Peyer's patch (tissue), 4 donors: Measurements from ENCODE around the gene TMC3. TPM values are rescaled to one million over a fixed set of nuclear protein-coding genes. Genes with fewer than 3 reads are reported as not detected.

ENCODE experiments used
- DNase-seq, 3 donors: peaks; one replicate each; pipeline ENCODE4 v3.0.0-alpha.2; 2017 to 2019
- H3K27ac ChIP-seq, 4 donors: fragments of 200-600 bp; sonication (generic); one replicate each; pipeline ENCODE4 v1.5.1; 2016 to 2019
- H3K27me3 ChIP-seq, 2 donors: fragments of 200-600 bp; sonication (generic); one replicate each; pipeline ENCODE4 v1.5.1; 2019
- H3K36me3 ChIP-seq, 3 donors: fragments of 200-600 bp; sonication (generic); one replicate each; pipeline ENCODE4 v1.5.1; 2016 to 2019
- H3K4me1 ChIP-seq, 4 donors: fragments of 200-600 bp; sonication (generic); one replicate each; pipeline ENCODE4 v1.5.1; 2016 to 2019
- H3K4me3 ChIP-seq, 4 donors: fragments of 200-600 bp; sonication (generic); 1 replicate in 3 of 4; 2 replicates in 1 of 4; pipeline ENCODE4 v1.5.1; 2016 to 2019; ENCODE audit warnings: mild to moderate bottlenecking in 1 of 4
- H3K9me3 ChIP-seq, 4 donors: fragments of 200-600 bp; sonication (generic); one replicate each; pipeline ENCODE4 v1.5.1; 2016 to 2019; ENCODE audit warnings: mild to moderate bottlenecking in 1 of 4
- POLR2A ChIP-seq, 2 donors: fragments of 450-650 bp; IDR thresholded peaks; one replicate each; pipeline ENCODE4 v1.5.1; 2017; ENCODE audit warnings: antibody characterized with exemption in 2 of 2, mild to moderate bottlenecking in 2 of 2, moderate library complexity in 2 of 2
- total RNA-seq, 4 donors: library from RNA; depleted of rRNA; stranded (reverse); fragments of >200 nt; gene quantifications; one replicate each; pipeline ENCODE4 v1.1.0, GENCODE V29; 2016
- TF ChIP-seq, protein P1 (sequence below), 6 experiments: fragments of 450-650 bp in 4 of 6; fragments of 200-600 bp in 2 of 6; sonication (generic) in 1 of 6; IDR thresholded peaks; one replicate each; pipeline ENCODE4 v1.5.1; 2017 to 2019; ENCODE audit warnings: antibody characterized with exemption in 6 of 6, mild to moderate bottlenecking in 3 of 6, moderate library complexity in 1 of 6

The TMC3 gene
- total RNA-seq, 4 donors from 2014 or later = not detected

DNA sequence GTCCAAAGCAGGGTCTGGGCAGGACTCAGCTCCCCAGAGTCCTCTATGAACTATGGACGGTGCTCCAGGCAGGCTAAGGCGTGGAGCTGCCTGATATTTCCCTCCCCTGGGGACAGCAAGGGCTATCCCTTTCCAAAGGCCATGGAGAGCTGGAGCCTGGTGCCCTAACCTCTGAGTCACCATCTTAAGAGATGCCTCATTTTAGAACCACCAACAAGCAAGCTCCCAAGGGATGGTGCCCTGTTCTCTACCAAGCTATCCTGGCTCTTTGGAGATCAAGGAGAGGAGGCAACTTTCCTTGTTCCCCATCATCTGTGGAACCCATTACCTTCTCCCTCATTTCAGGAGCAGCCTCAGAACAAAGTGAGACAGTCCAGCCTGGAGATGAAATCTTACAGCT, 65.8 kb downstream of the TMC3 start:
- Histone ChIP-seq H3K4me3 (no peak overlapping the region), H3K9me3 (no peaks in the 10 kb centered on the region), H3K27ac (no peak overlapping the region), H3K27me3 (no peaks in the 10 kb centered on the region), H3K4me1 (peaks cover 0 to 29% (median 12%) of the 10 kb centered on the region in 4 donors), H3K36me3 (peaks cover 0 to 36% (median 0%) of the 10 kb centered on the region in 3 donors)
- TF ChIP-seq, protein P1, sequence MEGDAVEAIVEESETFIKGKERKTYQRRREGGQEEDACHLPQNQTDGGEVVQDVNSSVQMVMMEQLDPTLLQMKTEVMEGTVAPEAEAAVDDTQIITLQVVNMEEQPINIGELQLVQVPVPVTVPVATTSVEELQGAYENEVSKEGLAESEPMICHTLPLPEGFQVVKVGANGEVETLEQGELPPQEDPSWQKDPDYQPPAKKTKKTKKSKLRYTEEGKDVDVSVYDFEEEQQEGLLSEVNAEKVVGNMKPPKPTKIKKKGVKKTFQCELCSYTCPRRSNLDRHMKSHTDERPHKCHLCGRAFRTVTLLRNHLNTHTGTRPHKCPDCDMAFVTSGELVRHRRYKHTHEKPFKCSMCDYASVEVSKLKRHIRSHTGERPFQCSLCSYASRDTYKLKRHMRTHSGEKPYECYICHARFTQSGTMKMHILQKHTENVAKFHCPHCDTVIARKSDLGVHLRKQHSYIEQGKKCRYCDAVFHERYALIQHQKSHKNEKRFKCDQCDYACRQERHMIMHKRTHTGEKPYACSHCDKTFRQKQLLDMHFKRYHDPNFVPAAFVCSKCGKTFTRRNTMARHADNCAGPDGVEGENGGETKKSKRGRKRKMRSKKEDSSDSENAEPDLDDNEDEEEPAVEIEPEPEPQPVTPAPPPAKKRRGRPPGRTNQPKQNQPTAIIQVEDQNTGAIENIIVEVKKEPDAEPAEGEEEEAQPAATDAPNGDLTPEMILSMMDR (IDR thresholded peaks at IDR 0.05) = no peak
- TF ChIP-seq POLR2A (IDR thresholded peaks at IDR 0.05) = no peak
- DNase-seq = peak in 2 of 3 donors; percentile 26 to 40

DNA sequence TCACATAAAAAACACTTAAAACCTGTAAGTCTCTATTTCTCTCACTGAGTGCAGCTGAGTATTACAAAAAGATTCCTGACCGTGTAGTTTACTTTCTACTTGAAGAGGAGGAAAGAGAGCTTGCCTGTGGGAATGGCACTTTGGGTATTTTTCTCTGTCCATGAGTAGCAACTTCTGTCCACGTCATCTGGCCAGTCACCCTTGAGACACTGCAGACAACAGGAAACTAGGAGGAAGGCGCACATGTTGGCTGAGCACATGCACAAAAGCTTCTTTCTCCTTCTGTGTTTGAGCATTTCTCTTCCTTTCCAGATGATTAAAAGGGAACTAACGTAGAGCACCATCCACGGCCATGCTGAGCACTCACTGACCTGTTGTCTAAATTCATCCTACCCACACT, 69.8 kb downstream of the TMC3 start:
- TF ChIP-seq, protein P1 (IDR thresholded peaks at IDR 0.05) = no peak
- no peak for TF ChIP-seq POLR2A (IDR thresholded peaks at IDR 0.05)
- peak in 2 of 3 donors; percentile 68 to 69 for DNase-seq
- H3K27ac ChIP-seq = peak overlapping the region; percentile 26 to 93 (median 60)
- no peaks in the 10 kb centered on the region for H3K9me3 ChIP-seq
- H3K36me3 ChIP-seq = peaks cover 0 to 27% (median 0%) of the 10 kb centered on the region in 3 donors
- H3K27me3 ChIP-seq = no peaks in the 10 kb centered on the region
- H3K4me3 ChIP-seq = no peak overlapping the region
- H3K4me1 ChIP-seq = peaks cover 0 to 19% (median 10%) of the 10 kb centered on the region in 4 donors

DNA sequence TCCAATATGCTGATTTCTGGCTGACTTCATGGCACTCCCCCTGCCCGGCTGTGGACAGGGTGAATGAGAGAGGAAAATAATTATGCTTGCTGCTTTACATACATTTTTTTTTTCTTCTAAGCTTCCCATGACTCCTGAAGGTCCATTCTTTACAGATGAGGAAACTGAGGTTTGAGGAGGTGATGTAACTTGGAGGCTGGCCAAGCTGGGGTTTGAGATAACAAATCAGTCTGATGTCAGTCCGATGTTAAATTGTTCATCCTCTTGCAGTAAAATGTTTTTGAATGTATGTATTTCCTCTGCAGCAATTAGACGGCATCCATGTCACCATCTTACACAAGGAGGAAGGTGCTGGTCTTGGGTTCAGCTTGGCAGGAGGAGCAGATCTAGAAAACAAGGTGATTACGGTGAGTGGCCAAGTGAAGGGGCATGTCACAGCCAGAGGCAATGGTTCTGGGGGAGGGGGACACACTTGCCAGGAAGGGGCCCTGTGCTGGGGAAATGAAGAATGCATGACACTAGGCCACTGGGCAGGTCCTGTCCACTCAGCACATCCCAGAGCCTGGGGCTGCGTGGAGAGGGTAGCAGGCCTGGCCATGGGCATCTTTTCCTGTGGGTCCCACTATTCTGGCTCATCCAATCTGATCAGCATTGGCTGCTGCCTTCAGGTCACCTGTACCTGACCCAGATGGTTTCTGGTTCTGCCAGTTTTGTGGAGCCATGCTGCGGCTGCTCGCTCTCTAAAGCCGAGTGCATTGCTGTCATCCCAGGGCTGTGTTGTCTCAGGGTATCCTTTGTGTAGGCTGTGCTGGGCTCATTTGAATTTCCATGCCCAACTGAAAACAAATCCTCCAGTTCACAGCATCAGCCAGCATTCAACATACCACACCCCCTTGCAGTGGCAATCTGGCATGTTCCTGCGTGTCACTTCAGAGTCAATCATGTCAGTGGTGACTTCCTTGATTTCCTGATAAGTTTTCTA, 70.5 kb downstream of the TMC3 start:
- Histone ChIP-seq H3K36me3 (peaks cover 0 to 27% (median 0%) of the 10 kb centered on the region in 3 donors), H3K4me3 (peak overlapping the region in 1 of 4 donors; percentile 29), H3K4me1 (peaks cover 0 to 19% (median 10%) of the 10 kb centered on the region in 4 donors), H3K27me3 (no peaks in the 10 kb centered on the region), H3K9me3 (no peaks in the 10 kb centered on the region), H3K27ac (peak overlapping the region; percentile 28 to 93 (median 72))
- DNase-seq = peak in 2 of 3 donors; percentile 37 to 47
- no peak for TF ChIP-seq POLR2A (IDR thresholded peaks at IDR 0.05)
- TF ChIP-seq, protein P1 (IDR thresholded peaks at IDR 0.05) = no peak

DNA sequence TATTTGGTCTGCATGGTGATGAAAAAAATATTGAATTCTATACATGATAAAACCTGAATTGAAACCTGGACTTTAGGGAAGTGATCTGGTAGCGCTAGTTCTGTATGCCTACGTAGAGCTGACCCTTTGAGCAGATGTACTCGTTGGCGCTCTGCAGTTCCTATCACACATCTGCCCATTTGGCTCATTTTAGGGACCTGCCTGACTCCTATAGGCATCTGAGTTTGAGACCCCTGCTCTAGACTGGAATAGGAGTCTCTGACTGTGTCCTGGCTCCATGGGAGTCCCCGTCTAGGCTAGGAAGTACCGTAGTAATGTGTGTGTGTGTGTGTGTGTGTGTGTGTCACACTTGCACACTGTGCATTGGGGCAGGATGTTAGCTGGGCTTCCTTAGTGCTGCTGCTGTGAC, 71.3 kb downstream of the TMC3 start:
- Histone ChIP-seq H3K27ac (peak overlapping the region; percentile 51 to 93 (median 73)), H3K4me3 (peak overlapping the region in 1 of 4 donors; percentile 29), H3K9me3 (no peaks in the 10 kb centered on the region), H3K27me3 (no peaks in the 10 kb centered on the region), H3K36me3 (peaks cover 0 to 26% (median 0%) of the 10 kb centered on the region in 3 donors), H3K4me1 (peaks cover 0 to 19% (median 10%) of the 10 kb centered on the region in 4 donors)
- peak in 2 of 3 donors; percentile 46 to 57 for DNase-seq
- TF ChIP-seq, protein P1 (IDR thresholded peaks at IDR 0.05) = no peak
- TF ChIP-seq POLR2A (IDR thresholded peaks at IDR 0.05) = no peak

DNA sequence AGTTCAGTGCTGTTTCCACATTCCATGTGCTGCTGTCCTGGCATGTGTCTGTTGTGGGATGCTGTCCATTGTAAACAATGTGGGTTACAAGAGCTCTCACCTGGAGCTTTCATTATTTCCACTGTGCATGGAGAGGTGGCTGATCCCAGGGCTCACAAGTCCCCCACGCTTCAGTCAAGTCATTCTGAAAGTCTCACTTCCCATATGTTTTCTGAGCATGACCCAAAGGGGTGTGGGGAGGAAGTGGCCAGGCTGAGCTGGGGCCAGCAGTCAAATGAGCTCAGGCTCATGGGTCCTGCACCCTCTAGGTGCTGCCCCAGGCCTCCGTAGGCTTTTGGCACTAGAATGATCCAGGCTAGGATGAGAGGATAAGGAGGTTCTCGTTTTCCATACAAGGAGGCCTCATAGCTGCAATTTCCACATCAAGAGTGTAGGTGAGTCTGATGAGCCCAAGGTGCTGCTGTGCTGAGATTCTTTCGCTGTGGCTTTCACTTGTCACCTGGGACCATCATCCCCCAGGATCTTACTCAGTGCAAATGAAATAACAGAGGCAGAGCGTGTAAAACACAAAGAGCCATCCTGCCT, 72.1 kb downstream of the TMC3 start:
- peak overlapping the region; percentile 51 to 93 (median 73) for H3K27ac ChIP-seq
- peak; percentile 15 to 87 (median 83) for DNase-seq
- peaks cover 0 to 18% (median 0%) of the 10 kb centered on the region in 3 donors for H3K36me3 ChIP-seq

More for the DNA sequence above, 72.1 kb downstream of the TMC3 start:
- Histone ChIP-seq H3K4me3 (peak overlapping the region in 3 of 4 donors; percentile 7 to 64 (median 14)), H3K4me1 (peaks cover 0 to 19% (median 10%) of the 10 kb centered on the region in 4 donors), H3K27me3 (no peaks in the 10 kb centered on the region), H3K9me3 (no peaks in the 10 kb centered on the region)
- TF ChIP-seq, protein P1 (IDR thresholded peaks at IDR 0.05) = no peak
- no peak for TF ChIP-seq POLR2A (IDR thresholded peaks at IDR 0.05)
